Natural killer cell treated with Interleukin-12 subunit alpha and Interleukin-12 subunit beta and Interleukin-15 and Interleukin-18, amount 100 ng/mL, for 72 hours (primary cell): ENCODE measurements around the gene PACSIN2. TPM values are rescaled to one million over a fixed set of nuclear protein-coding genes. Genes with fewer than 3 reads are reported as not detected.
A peak's percentile ranks its signal among the peaks of the same experiment; 100 is the strongest.

Source experiments
- ATAC-seq, 2 donors: fragments of 150-1000 bp; cut with Tn5 transposase in 1 of 2; sonication (Bioruptor Pico), chemical (Tn5 transposase) in 1 of 2; 2 replicates each; pipeline ENCODE4 v1.10.0; 2021
- DNase-seq: peaks from one replicate; pipeline ENCODE4 v3.0.0; 2022; ENCODE audit warnings: low spot score
- H3K27ac Mint-ChIP-seq, 2 donors: 1 replicate in 1 of 2; 2 replicates in 1 of 2; pipeline ENCODE4 v1.8.0; 2022; ENCODE audit warnings: mixed read lengths in 2 of 2, mild to moderate bottlenecking in 1 of 2, moderate library complexity in 1 of 2
- H3K27me3 Mint-ChIP-seq, 2 donors: 1 replicate in 1 of 2; 2 replicates in 1 of 2; pipeline ENCODE4 v1.8.0; 2022; ENCODE audit warnings: mixed read lengths in 2 of 2
- H3K36me3 Mint-ChIP-seq: one replicate; pipeline ENCODE4 v1.8.0; 2022; ENCODE audit warnings: mixed read lengths
- H3K4me1 Mint-ChIP-seq, 2 donors: 1 replicate in 1 of 2; 2 replicates in 1 of 2; pipeline ENCODE4 v1.8.0; 2022; ENCODE audit warnings: low read depth in 2 of 2, mixed read lengths in 2 of 2, mild to moderate bottlenecking in 1 of 2
- H3K4me3 Mint-ChIP-seq: one replicate; pipeline ENCODE4 v1.8.0; 2022; ENCODE audit warnings: mixed read lengths
- H3K9me3 Mint-ChIP-seq: 2 replicates; pipeline ENCODE4 v1.8.0; 2022; ENCODE audit warnings: mixed read lengths
- total RNA-seq, 2 donors: library from RNA; stranded (reverse); gene quantifications; one replicate each; pipeline ENCODE4 v1.2.3, GENCODE V29; 2022

Gene PACSIN2
- total RNA-seq, 2 donors from 2014 or later: 34.5 to 64.0 TPM

DNA sequence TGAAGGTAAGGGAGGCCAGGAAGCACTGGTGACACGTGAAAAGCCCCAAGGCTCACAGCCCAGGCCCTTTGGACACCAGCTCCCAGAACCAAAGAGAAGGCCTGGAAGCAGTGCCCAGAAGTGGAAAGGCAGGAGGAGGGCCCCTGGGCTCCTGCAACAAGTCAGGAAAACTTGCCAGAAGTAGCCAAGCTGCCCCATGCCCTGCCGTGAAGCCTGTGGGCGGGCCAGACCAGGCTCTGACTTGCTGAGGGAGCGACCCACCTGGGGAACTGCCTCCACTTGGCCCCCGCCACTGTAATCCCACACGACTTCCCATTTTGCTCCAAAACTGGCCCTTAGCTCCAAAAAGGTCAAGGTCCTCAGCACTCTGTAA, 106.6 kb downstream of the PACSIN2 start:
- no peaks in the 10 kb centered on the region for H3K9me3 Mint-ChIP-seq
- H3K27ac Mint-ChIP-seq: no peak overlapping the region

DNA sequence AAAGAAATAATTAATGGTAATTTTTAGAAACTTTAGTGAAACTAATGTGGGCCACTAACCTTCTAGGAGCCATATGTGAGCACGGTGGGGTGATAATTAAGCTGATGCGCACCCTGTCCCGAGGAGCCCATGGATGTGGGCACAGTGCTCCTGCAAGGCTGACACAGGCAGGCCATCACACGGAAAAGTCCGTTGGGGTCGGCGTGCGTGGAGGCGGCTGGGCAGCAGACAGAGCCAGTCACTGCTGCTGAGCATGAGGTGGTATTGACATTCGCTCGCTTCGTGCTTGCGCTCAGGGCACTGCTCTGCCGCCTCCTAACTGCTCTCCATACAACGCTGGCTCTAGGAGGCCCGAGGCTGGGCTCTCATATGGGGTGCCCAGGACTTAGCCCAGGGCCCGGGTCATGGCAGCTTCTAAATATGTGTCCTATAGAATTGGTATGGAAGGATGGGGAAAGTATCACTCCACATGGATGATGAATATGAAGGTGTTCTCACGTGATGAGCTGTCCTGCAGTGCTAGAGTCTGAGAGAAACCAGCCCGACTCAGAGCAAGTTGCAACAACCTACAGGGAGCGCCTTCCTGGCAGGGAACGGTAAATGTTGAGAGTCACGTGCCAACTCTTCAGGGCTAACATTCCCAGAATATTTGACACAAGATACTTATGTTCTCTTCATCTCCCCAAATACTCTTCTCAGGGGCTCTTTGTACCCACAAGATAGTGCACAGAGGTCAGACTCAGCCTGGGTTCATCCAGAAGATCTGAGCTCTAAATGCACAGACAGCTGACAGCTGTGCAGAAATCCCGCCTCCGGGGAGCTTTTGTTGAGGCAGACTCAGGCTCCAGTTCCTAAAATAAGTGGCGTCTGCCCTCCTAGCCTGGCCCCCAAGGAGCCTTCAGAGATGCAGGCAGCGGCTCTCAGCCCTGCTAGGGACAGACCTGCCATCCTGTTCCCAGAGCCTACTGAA, 107.3 kb downstream of the PACSIN2 start:
- Mint-ChIP-seq H3K4me3 (no peak overlapping the region), H3K27me3 (no peaks in the 10 kb centered on the region), H3K27ac (no peak overlapping the region), H3K36me3 (no peaks in the 10 kb centered on the region), H3K4me1 (peaks cover 0 to 9% of the 10 kb centered on the region in 2 donors), H3K9me3 (no peaks in the 10 kb centered on the region)
- ATAC-seq (no peak), DNase-seq (no peak)

More for the DNA sequence above, 106.6 kb downstream of the PACSIN2 start:
- DNase-seq (no peak), ATAC-seq (no peak)
- H3K4me1 Mint-ChIP-seq: peaks cover 0 to 9% of the 10 kb centered on the region in 2 donors
- no peaks in the 10 kb centered on the region for H3K27me3 Mint-ChIP-seq
- no peaks in the 10 kb centered on the region for H3K36me3 Mint-ChIP-seq
- H3K4me3 Mint-ChIP-seq: no peak overlapping the region

DNA sequence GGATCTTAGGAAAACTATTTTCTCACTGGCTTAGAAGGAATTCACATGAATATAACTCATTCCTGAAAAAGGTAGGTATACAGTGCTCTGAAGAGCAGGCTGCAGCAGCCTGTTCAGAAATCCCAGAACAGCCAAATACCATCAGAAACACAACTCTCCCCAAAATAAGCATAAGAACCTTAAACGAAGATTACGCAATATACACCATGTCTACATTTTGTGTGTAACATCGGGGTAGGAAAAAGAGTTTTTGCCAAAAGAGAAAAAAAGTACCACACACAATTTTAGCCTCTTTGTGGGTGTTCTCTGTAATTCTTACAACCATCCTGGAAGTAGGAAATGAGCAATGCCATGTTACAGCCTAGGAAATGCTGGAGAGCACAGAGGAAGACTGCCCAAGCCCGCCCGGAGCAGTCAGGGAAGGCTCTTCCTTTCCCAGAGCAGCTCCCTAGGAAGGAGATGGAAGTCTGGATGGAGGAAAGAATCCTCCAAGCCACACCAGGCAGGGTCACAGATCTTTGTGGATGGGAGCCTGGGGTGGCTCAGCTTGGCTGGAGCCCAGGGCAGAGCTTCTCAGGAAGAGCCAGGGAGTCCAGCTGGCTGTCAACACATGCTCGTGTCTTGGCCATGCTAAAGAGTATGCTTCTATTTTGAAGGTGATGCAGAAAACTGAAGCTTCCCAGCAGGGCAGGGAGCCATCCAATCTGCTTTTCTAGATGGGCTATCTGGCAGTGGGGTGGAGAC, 108.2 kb downstream of the PACSIN2 start:
- Mint-ChIP-seq H3K9me3 (no peaks in the 10 kb centered on the region), H3K4me3 (no peak overlapping the region), H3K36me3 (no peaks in the 10 kb centered on the region), H3K4me1 (peaks cover 0 to 5% of the 10 kb centered on the region in 2 donors), H3K27me3 (no peaks in the 10 kb centered on the region), H3K27ac (no peak overlapping the region)
- no peak for ATAC-seq
- no peak for DNase-seq

DNA sequence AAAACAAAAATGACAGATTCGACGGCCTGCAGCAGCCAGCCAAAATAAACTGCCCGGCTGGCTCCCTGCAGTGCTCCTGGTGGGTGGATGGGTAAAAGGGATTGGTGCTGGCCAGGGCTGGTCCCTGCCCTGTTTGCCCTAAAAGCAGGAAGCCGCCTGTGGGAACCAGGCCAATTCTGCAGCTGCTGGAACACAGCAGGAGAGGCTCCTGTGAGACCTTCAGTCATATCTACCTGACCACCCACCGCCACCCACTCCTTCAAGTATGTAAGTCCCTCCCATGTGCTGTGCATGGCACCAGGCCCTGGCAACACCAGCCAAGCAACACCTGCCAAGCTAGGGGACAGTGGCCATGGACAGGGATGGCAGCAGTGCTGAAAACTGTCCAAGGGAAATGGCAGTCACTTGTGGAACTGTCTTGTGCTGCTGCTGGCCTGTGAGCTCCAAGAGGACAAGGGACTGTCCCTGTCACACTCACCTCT, 109.2 kb downstream of the PACSIN2 start:
- Mint-ChIP-seq H3K27me3 (no peaks in the 10 kb centered on the region), H3K27ac (no peak overlapping the region), H3K4me3 (no peak overlapping the region), H3K36me3 (no peaks in the 10 kb centered on the region), H3K9me3 (no peaks in the 10 kb centered on the region), H3K4me1 (peaks cover 0 to 5% of the 10 kb centered on the region in 2 donors)
- ATAC-seq (no peak), DNase-seq (no peak)

DNA sequence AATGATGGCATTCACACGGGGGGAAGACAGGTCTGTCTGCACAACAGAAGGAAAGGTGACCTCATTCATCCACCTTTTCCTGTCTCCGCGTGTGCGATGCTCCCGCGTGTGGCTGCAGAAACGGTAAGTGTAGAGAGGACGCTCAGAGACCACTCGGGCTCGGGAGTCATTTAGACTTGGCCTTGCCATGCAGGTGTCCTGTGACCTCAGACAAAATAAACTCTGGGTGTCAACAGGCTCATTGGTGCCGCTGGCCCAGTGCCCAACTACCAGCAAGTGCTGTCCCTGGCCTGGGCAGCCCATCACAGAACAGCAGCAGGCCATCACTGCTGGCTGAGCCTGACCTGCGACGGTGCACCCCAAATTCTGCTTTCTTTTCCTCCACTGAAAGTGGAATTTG, 109.7 kb downstream of the PACSIN2 start:
- Mint-ChIP-seq H3K4me3 (no peak overlapping the region), H3K9me3 (no peaks in the 10 kb centered on the region), H3K36me3 (no peaks in the 10 kb centered on the region), H3K27ac (no peak overlapping the region), H3K4me1 (peaks cover 0 to 5% of the 10 kb centered on the region in 2 donors), H3K27me3 (no peaks in the 10 kb centered on the region)
- DNase-seq: no peak
- ATAC-seq: no peak

DNA sequence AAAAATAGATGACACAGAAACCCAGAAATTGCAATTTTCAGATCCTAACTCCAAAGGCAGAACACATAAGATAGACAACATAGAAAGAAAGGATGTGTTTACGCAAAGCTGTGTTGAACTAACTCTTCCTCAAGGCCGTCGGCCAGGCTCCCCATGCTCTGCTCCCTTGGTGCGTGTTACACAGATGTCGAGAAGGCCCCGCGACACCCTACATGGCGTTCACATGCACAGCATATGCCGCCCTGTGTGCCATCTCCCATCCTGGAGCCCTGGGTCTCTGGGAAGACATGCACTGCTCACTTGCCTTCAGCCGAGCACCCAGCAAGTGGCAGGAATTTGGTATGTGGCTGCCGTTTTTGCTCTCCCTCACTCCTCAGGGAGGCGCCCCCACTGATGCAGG, 110.9 kb downstream of the PACSIN2 start:
- Mint-ChIP-seq H3K27ac (no peak overlapping the region), H3K4me1 (peaks cover 0 to 7% of the 10 kb centered on the region in 2 donors), H3K4me3 (no peak overlapping the region), H3K36me3 (no peaks in the 10 kb centered on the region), H3K27me3 (no peaks in the 10 kb centered on the region), H3K9me3 (no peaks in the 10 kb centered on the region)
- no peak for ATAC-seq
- no peak for DNase-seq

DNA sequence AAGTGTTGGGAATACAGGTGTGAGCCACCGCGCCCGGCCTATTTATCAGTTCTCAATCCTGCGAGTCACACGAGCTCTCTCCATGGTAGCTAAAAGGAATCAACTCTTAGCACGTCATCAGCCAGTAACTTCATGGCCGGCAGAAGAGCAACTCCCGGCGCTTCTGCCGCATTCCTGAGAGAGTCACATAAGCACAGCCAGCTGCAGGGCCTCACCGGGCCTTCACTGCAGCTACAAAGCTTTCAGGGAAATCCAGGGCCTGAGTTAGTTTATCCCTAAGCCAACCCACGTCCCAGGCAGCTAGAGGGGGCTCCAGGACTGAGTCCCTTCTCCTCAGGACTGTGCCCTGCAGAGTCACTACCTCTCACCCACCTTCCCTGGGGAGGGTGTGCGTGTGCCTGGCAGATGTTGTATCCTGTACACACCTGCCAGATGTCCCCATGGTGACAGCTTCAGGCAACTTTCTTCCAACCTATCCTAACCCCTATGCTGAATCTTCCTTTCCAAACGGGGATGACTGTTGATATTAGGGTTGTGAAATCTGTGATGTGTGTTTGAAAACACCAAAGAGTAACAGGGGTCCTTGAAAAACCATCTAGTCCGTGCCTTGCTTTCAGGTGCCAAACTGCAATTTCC, 112.0 kb downstream of the PACSIN2 start:
- ATAC-seq (no peak), DNase-seq (no peak)
- Mint-ChIP-seq H3K4me3 (no peak overlapping the region), H3K9me3 (no peaks in the 10 kb centered on the region), H3K4me1 (peaks cover 0 to 2% of the 10 kb centered on the region in 2 donors), H3K27ac (no peak overlapping the region), H3K27me3 (no peaks in the 10 kb centered on the region), H3K36me3 (no peaks in the 10 kb centered on the region)

DNA sequence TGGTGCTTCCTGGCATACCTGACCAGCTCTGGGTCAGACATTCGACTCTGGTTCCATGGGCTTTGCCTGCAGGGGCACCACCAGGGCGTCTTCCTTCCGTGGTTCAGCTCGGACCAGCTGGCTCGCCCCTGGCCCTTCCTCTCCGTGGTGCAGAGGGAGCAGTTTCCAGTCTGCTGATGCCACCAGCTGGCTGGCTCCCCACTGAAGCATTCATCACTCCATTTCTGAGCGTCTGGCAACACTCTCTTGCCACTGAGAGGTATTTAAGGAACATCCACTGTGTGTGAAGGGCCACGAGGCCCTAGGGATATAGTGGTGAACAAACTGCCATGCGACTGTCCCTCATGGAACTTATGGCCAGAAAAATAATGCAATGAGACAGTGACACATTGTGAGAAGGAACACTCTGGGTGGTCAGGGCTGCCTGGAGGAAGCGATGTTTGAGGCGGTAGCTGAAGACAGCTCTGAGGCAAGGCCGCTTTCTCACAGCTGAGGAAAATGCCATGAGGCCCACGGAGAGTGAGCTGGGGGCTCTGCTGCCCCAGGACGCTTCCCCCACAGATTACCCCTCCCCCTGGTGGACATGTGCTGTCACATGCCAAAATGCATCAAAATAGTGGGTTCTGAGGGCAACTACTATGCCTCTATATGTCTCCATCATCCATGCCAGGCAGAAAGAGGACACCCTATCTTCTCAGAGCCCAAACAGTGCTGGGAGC, 113.0 kb downstream of the PACSIN2 start:
- ATAC-seq: no peak
- H3K36me3 Mint-ChIP-seq: no peaks in the 10 kb centered on the region
- H3K27ac Mint-ChIP-seq: no peak overlapping the region

DNA sequence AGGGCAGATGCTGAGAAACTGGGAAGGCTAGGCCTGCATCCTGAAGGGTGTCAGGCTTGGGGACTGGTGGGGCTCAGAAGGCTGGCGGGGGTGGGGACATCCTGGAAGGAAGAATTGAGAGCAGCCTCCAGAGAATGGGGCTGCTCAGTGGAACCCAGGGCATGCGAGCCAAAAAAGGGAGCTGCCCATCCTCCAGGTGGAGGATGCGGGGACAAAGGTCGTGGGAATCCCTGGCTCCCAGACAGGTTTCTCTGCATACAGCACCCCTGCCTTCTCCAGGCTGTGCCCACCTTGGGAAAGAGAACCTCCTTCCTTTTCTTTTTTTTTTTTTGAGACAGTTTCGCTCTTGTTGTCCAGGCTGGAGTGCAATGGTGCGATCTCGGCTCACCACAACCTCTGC, 117.0 kb downstream of the PACSIN2 start:
- H3K27me3 Mint-ChIP-seq: no peaks in the 10 kb centered on the region
- no peak for DNase-seq
- H3K4me3 Mint-ChIP-seq: no peak overlapping the region
- no peak for ATAC-seq
- H3K27ac Mint-ChIP-seq: peak overlapping the region in 1 of 2 donors; percentile 70
- no peaks in the 10 kb centered on the region for H3K9me3 Mint-ChIP-seq
- no peaks in the 10 kb centered on the region for H3K36me3 Mint-ChIP-seq
- H3K4me1 Mint-ChIP-seq: peaks cover 32 to 43% of the 10 kb centered on the region in 2 donors

More for the DNA sequence above, 113.0 kb downstream of the PACSIN2 start:
- H3K4me1 Mint-ChIP-seq: peaks cover 7% of the 10 kb centered on the region in 2 donors
- no peak overlapping the region for H3K4me3 Mint-ChIP-seq
- no peaks in the 10 kb centered on the region for H3K27me3 Mint-ChIP-seq
- no peak for DNase-seq
- no peaks in the 10 kb centered on the region for H3K9me3 Mint-ChIP-seq

DNA sequence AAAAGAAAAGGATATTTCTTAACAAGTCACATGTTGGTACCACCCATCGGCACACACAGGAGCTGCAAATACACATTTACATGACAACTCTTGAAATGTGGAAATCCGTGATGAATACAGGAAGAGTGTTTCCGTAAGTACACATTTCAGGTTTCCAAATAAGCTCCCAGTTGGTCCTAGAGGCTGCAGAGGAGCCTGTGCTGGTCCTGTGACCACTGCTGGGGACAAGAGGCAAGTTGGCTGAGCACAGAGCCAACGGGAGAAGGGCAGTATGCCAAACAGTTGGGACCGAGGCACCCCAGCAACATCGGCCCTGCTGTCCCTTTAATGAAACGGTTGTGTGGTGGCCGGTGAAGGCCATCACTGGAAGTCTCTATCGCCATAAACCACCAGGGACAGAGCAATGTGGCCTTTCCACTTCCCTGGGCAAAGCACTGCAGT, 119.4 kb downstream of the PACSIN2 start:
- Mint-ChIP-seq H3K27me3 (no peaks in the 10 kb centered on the region), H3K4me1 (peaks cover 41 to 63% of the 10 kb centered on the region in 2 donors), H3K9me3 (no peaks in the 10 kb centered on the region), H3K27ac (peak overlapping the region; percentile 88 to 90), H3K36me3 (no peaks in the 10 kb centered on the region), H3K4me3 (peak overlapping the region; percentile 81)
- DNase-seq: no peak
- ATAC-seq: peak in 1 of 2 donors; percentile 25

DNA sequence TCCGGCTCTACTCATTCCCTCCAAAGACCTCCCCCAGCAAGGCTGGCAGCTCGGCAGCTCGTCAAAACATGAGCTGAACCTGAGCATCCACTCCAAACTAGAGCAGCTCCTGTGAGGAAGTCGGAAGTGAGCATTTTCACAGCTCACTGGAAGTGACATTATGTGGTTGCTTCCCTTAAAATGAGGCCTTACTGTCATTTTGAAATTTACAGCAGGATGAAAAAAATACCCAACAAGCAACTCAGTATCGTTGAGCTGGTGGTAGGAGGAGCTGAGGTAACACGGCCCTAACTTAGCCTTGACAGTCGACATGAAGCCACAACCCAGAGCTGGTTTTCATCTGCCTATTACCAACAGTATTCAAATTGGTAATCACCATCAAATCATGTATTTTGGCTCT, 119.9 kb downstream of the PACSIN2 start:
- peak; percentile 86 to 91 for ATAC-seq
- H3K36me3 Mint-ChIP-seq: no peaks in the 10 kb centered on the region
- DNase-seq: peak; percentile 75
- H3K4me3 Mint-ChIP-seq: peak overlapping the region; percentile 81
- no peaks in the 10 kb centered on the region for H3K27me3 Mint-ChIP-seq
- no peaks in the 10 kb centered on the region for H3K9me3 Mint-ChIP-seq
- H3K27ac Mint-ChIP-seq: peak overlapping the region; percentile 88 to 90
- H3K4me1 Mint-ChIP-seq: peaks cover 41 to 63% of the 10 kb centered on the region in 2 donors

DNA sequence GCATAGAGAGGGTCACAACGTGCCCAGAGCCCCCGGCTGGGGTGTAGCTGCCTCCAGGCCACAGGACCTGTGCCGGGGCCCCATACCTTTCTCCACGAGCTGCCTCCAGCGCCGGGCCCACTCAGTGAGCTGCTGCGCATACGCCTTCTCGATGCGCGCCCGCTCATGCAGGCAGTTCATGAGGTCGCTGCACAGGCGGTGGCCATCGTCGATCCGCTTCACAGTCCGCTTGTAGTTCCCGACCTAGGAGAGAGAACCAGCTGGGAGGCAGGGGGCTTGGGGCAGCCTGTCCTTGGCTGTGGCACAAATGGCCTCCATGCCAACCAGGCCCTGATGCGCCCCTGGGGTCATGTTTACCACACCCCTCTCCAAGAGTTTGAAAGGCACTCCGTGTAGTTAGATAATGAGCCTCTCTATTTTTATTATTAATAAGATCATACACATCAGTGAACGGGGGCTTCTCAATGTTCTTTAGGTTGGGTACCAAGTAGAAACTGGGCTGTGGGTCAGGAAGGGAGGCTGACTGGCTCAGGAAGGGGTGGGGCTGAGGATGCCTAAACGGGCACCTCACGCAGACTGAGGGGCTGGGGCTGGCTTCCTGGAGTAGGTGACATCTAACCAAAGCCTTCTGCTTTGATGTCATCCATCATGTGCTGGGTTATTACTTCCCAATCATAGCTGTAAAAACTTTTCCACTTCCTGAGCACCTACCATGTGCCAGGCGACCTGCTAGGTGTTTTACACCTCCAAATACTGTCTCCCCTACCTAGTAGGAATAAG, 121.4 kb downstream of the PACSIN2 start:
- Mint-ChIP-seq H3K4me1 (peaks cover 52 to 71% of the 10 kb centered on the region in 2 donors), H3K9me3 (no peaks in the 10 kb centered on the region), H3K36me3 (peaks cover 6% of the 10 kb centered on the region), H3K4me3 (peak overlapping the region; percentile 36), H3K27me3 (no peaks in the 10 kb centered on the region), H3K27ac (peak overlapping the region; percentile 88 to 90)
- ATAC-seq (peak in 1 of 2 donors; percentile 35), DNase-seq (no peak)
